ENCODE data around the gene HES6.

HES6 gene

DNA sequence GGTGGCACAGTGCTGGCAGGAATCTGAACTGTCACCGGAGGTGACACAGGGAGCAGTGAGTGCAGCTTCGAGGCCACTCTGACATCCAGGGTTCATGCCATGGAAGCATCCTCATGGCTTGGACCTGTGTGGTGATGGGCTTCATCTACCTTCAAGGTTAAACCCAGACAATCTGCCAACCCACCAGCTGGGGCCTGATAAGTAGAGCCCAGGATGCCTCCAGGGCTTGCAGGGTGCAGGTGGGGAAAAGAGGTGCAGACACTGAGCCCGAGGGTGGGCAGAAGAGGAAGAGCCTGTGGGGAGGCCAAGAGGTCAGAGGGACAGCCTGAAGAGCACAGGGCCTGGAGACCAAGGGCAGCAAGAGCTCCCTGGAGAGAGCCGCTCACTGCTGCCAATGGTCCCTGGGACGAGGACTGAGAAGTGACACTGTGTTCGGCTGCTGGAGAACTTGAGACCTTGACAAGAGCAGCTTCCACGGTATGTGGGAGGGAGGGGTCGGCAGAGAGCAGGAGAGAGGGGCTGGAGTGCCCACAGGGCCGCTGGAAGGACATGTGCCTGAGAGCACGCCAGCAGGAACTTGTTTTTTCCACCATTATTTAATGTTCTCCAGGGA is 8.1 kb upstream of the HES6 start:
- Histone ChIP-seq H3K36me3 (ENCODE audit: low read length) (no peaks in the 10 kb centered on the region; the same call in 1 of the 2 replicates), H3K27ac (ENCODE audit: low read depth, low read length) (no peak overlapping the region), H3K9me2 (replicated peaks; ENCODE audit: insufficient read depth, low read length) (no peaks in the 10 kb centered on the region), H3K4me2 (ENCODE audit: low read depth, low read length, poor library complexity, severe bottlenecking) (no peak overlapping the region), H3K79me2 (ENCODE audit: insufficient read depth, low read length) (no peaks in the 10 kb centered on the region), H3F3A (ENCODE audit: insufficient read depth) (peaks cover 9% of the 10 kb centered on the region; the same call in 1 of the 2 replicates), H3K4me3 (ENCODE audit: insufficient read depth, low read length, poor library complexity, severe bottlenecking) (no peak overlapping the region), H2AFZ (ENCODE audit: low read depth, low read length, severe bottlenecking) (no peak overlapping the region), H3K9me3 (ENCODE audit: insufficient read depth, low read length) (no peaks in the 10 kb centered on the region), H3K27me3 (ENCODE audit: low read length) (no peaks in the 10 kb centered on the region), H3K9ac (ENCODE audit: low read length) (no peak overlapping the region), H4K20me1 (ENCODE audit: low read depth, low read length) (no peaks in the 10 kb centered on the region)
- TF ChIP-seq EZH2phosphoT487 (conservative IDR thresholded peaks at IDR 0.05; ENCODE audit: low read length): no peak
- TF ChIP-seq, protein P1, sequence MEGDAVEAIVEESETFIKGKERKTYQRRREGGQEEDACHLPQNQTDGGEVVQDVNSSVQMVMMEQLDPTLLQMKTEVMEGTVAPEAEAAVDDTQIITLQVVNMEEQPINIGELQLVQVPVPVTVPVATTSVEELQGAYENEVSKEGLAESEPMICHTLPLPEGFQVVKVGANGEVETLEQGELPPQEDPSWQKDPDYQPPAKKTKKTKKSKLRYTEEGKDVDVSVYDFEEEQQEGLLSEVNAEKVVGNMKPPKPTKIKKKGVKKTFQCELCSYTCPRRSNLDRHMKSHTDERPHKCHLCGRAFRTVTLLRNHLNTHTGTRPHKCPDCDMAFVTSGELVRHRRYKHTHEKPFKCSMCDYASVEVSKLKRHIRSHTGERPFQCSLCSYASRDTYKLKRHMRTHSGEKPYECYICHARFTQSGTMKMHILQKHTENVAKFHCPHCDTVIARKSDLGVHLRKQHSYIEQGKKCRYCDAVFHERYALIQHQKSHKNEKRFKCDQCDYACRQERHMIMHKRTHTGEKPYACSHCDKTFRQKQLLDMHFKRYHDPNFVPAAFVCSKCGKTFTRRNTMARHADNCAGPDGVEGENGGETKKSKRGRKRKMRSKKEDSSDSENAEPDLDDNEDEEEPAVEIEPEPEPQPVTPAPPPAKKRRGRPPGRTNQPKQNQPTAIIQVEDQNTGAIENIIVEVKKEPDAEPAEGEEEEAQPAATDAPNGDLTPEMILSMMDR (IDR thresholded peaks at IDR 0.05; ENCODE audit: insufficient read depth, low read length, poor library complexity, severe bottlenecking): no peak

GRCh38 chr2:238247002-238247822 is 7.4 kb upstream of the HES6 start:
- Histone ChIP-seq H3K4me3 (ENCODE audit: insufficient read depth, low read length, poor library complexity, severe bottlenecking) (no peak overlapping the region), H2AFZ (ENCODE audit: low read depth, low read length, severe bottlenecking) (no peak overlapping the region), H4K20me1 (ENCODE audit: low read depth, low read length) (no peaks in the 10 kb centered on the region), H3K27ac (ENCODE audit: low read depth, low read length) (no peak overlapping the region), H3F3A (ENCODE audit: insufficient read depth) (peaks cover 10% of the 10 kb centered on the region; the same call in 1 of the 2 replicates), H3K9me3 (ENCODE audit: insufficient read depth, low read length) (no peaks in the 10 kb centered on the region), H3K9ac (ENCODE audit: low read length) (no peak overlapping the region), H3K79me2 (ENCODE audit: insufficient read depth, low read length) (no peaks in the 10 kb centered on the region), H3K36me3 (ENCODE audit: low read length) (no peaks in the 10 kb centered on the region; the same call in 1 of the 2 replicates), H3K9me2 (replicated peaks; ENCODE audit: insufficient read depth, low read length) (no peaks in the 10 kb centered on the region), H3K4me2 (ENCODE audit: low read depth, low read length, poor library complexity, severe bottlenecking) (no peak overlapping the region), H3K27me3 (ENCODE audit: low read length) (no peaks in the 10 kb centered on the region)
- TF ChIP-seq, protein P1 (IDR thresholded peaks at IDR 0.05; ENCODE audit: insufficient read depth, low read length, poor library complexity, severe bottlenecking): no peak

DNA sequence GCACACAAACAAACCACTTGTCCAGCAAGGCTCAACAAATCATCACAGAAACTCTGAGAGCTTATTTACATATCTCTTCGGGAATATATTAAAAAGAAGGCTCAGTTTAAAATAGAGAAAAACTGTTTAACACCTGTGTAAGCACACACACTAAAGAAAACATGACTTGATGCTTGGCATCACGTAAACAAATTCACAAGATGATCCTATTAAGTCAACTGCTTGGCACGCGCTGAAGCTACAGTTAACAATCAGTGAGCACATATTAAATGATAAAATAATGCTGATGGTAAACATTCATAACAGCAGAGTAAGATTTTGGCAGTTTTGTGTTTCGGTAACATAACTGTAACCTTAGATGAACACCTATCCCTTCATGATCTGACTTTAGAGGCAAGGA is 4.3 kb upstream of the HES6 start:
- Histone ChIP-seq H3K4me2 (ENCODE audit: low read depth, low read length, poor library complexity, severe bottlenecking) (no peak overlapping the region), H3K9ac (ENCODE audit: low read length) (no peak overlapping the region), H3K36me3 (ENCODE audit: low read length) (no peaks in the 10 kb centered on the region; the same call in 1 of the 2 replicates), H3F3A (ENCODE audit: insufficient read depth) (peaks cover 15% of the 10 kb centered on the region; the same call in 1 of the 2 replicates), H3K27me3 (ENCODE audit: low read length) (no peaks in the 10 kb centered on the region), H3K27ac (ENCODE audit: low read depth, low read length) (no peak overlapping the region), H3K9me3 (ENCODE audit: insufficient read depth, low read length) (no peaks in the 10 kb centered on the region), H3K9me2 (replicated peaks; ENCODE audit: insufficient read depth, low read length) (no peaks in the 10 kb centered on the region), H3K79me2 (ENCODE audit: insufficient read depth, low read length) (no peaks in the 10 kb centered on the region), H4K20me1 (ENCODE audit: low read depth, low read length) (no peaks in the 10 kb centered on the region), H2AFZ (ENCODE audit: low read depth, low read length, severe bottlenecking) (no peak overlapping the region), H3K4me3 (ENCODE audit: insufficient read depth, low read length, poor library complexity, severe bottlenecking) (no peak overlapping the region)
- no peak for TF ChIP-seq EZH2phosphoT487 (conservative IDR thresholded peaks at IDR 0.05; ENCODE audit: low read length)
- TF ChIP-seq, protein P1 (IDR thresholded peaks at IDR 0.05; ENCODE audit: insufficient read depth, low read length, poor library complexity, severe bottlenecking): no peak
